HFFc6 (cell line): ENCODE results near the gene IGSF3. TPM values are rescaled to one million over a fixed set of nuclear protein-coding genes. Genes with fewer than 3 reads are reported as not detected.
"Not testable (repeated sequence)": the region's sequence is repeated elsewhere in the genome, so short reads cannot be mapped to it uniquely, and the experiment has no call there.

Experiments used
- DNase-seq: peaks from one replicate; pipeline ENCODE4 v3.0.0-alpha.2; 2018
- H3K27ac Mint-ChIP-seq: 2 replicates; pipeline ENCODE4 v1.8.0; 2020; ENCODE audit warnings: mild to moderate bottlenecking, mixed read lengths
- H3K27me3 Mint-ChIP-seq: 2 replicates; pipeline ENCODE4 v1.8.0; 2021; ENCODE audit warnings: mild to moderate bottlenecking, moderate library complexity, mixed read lengths; ENCODE audit not compliant: insufficient read depth
- H3K36me3 Mint-ChIP-seq: 2 replicates; pipeline ENCODE4 v1.8.0; 2021; ENCODE audit warnings: low read depth, mixed read lengths
- H3K4me1 Mint-ChIP-seq: 2 replicates; pipeline ENCODE4 v1.8.0; 2020; ENCODE audit warnings: low read depth, mixed read lengths
- H3K4me3 Mint-ChIP-seq: 2 replicates; pipeline ENCODE4 v1.8.0; 2020; ENCODE audit warnings: mild to moderate bottlenecking, moderate library complexity, mixed read lengths
- H3K9me3 Mint-ChIP-seq: 2 replicates; pipeline ENCODE4 v1.8.0; 2020; ENCODE audit warnings: mild to moderate bottlenecking, mixed read lengths
- total RNA-seq, 6 experiments: library from RNA; stranded (reverse); fragmentation: NEBNext Ultra II Directional; extraction: Animal tissue kit (Norgen Biotek cat#: 25700); gene quantifications; 2 replicates in 1 of 6; 3 replicates in 5 of 6; pipeline ENCODE4 v1.2.3, GENCODE V29; 2021
- TF ChIP-seq, protein P1 (sequence below): fragments of 200-600 bp; sonication (generic); IDR thresholded peaks from 2 replicates; pipeline ENCODE4 v1.5.0; 2021; ENCODE audit warnings: antibody characterized with exemption, mild to moderate bottlenecking

The IGSF3 gene
- total RNA-seq, 6 experiments from 2014 or later, result not detected

DNA sequence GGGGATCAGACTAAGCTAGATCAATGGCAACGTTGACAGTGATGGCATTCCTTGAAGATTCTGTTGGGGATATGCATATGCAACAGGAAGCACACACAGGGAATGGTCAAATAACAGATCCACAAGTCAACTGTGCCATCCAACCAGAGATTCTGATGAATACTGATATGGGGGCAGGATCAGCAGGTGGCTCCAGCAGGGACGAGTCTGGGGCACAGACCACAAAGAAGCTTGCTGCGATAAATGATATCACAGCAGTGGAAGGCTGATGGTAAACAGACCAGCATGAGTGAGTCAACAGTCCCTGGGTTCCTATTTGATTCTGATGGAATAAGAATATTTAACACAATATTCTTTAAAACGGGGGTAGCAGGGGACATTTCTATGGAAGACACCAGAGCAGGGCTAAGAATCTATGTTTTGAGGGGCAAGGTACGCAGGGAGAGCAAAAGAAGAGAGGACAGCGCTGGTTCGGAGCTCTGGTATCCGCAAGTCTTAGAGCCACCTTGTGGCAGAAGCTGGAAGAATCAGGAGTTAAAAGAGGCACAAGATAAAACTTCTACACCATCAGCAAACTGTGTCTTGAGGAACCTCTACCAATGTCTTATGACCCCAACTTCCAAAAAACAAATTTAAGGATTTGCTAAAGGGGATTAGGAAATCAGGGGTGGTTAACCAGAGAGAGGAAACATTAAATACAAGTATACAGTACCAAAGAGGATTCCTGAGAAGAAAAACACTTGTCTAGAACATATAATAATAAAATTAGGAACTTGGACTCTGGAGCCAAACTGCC lies 71.4 kb downstream of the IGSF3 start:
- H3K36me3 Mint-ChIP-seq, H3K9me3 Mint-ChIP-seq, H3K27me3 Mint-ChIP-seq, H3K4me1 Mint-ChIP-seq, H3K27ac Mint-ChIP-seq: not testable (repeated sequence)
- peak overlapping the region; percentile 58 for H3K4me3 Mint-ChIP-seq
- TF ChIP-seq, protein P1, sequence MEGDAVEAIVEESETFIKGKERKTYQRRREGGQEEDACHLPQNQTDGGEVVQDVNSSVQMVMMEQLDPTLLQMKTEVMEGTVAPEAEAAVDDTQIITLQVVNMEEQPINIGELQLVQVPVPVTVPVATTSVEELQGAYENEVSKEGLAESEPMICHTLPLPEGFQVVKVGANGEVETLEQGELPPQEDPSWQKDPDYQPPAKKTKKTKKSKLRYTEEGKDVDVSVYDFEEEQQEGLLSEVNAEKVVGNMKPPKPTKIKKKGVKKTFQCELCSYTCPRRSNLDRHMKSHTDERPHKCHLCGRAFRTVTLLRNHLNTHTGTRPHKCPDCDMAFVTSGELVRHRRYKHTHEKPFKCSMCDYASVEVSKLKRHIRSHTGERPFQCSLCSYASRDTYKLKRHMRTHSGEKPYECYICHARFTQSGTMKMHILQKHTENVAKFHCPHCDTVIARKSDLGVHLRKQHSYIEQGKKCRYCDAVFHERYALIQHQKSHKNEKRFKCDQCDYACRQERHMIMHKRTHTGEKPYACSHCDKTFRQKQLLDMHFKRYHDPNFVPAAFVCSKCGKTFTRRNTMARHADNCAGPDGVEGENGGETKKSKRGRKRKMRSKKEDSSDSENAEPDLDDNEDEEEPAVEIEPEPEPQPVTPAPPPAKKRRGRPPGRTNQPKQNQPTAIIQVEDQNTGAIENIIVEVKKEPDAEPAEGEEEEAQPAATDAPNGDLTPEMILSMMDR, result peak; percentile 73
- peak; percentile 10 for DNase-seq

GRCh38 chr1:116595065-116595840 lies 72.3 kb downstream of the IGSF3 start:
- H3K4me1 Mint-ChIP-seq, H3K36me3 Mint-ChIP-seq, H3K27me3 Mint-ChIP-seq, H3K4me3 Mint-ChIP-seq, H3K9me3 Mint-ChIP-seq, H3K27ac Mint-ChIP-seq: not testable (repeated sequence)
- peak; percentile 15 for DNase-seq
- TF ChIP-seq, protein P1, result peak; percentile 52

- H3K4me1 Mint-ChIP-seq, result peaks cover 17% of the 10 kb centered on the region
- H3K4me3 Mint-ChIP-seq, DNase-seq, H3K27ac Mint-ChIP-seq, H3K36me3 Mint-ChIP-seq, H3K9me3 Mint-ChIP-seq, H3K27me3 Mint-ChIP-seq: not testable (repeated sequence)
Measured at GRCh38 chr1:116593977-116594376, 73.6 kb downstream of the IGSF3 start.

DNA sequence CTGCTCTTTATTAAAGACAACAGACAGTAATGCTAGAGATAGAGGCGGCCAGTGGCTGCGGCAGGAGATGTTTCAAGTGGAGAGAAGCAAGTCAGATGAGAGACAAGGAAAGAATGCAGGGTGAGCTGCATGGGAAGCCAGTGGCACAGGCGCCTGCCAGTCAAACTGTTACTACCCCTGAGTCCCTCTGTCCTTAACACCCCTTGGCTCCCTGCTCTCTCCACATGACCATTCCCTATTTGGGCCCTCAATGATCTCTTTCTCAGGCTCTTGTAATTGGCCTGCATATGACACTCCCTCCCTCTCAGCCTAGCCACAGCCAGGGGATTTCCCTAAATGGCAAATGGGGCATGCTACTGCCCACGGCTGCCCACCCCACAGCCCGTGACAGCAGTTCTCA lies 74.1 kb downstream of the IGSF3 start:
- DNase-seq, H3K36me3 Mint-ChIP-seq, H3K4me3 Mint-ChIP-seq, H3K27me3 Mint-ChIP-seq, H3K9me3 Mint-ChIP-seq, H3K27ac Mint-ChIP-seq: not testable (repeated sequence)
- peaks cover 18% of the 10 kb centered on the region for H3K4me1 Mint-ChIP-seq

GRCh38 chr1:116591951-116592605 lies 75.5 kb downstream of the IGSF3 start:
- H3K9me3 Mint-ChIP-seq, H3K27me3 Mint-ChIP-seq, H3K27ac Mint-ChIP-seq, DNase-seq, H3K36me3 Mint-ChIP-seq, H3K4me3 Mint-ChIP-seq: not testable (repeated sequence)
- H3K4me1 Mint-ChIP-seq, result peaks cover 18% of the 10 kb centered on the region

GRCh38 chr1:116591006-116591950 lies 76.3 kb downstream of the IGSF3 start:
- not testable (repeated sequence) for H3K36me3 Mint-ChIP-seq, H3K4me3 Mint-ChIP-seq, H3K27ac Mint-ChIP-seq, H3K9me3 Mint-ChIP-seq
- DNase-seq, result peak; percentile 36
- H3K4me1 Mint-ChIP-seq, result peaks cover 18% of the 10 kb centered on the region
- peaks cover 13% of the 10 kb centered on the region for H3K27me3 Mint-ChIP-seq

- not testable (repeated sequence) for H3K4me3 Mint-ChIP-seq, DNase-seq, H3K36me3 Mint-ChIP-seq, H3K27ac Mint-ChIP-seq, H3K9me3 Mint-ChIP-seq
- Mint-ChIP-seq H3K27me3 (peaks cover 15% of the 10 kb centered on the region), H3K4me1 (peaks cover 11% of the 10 kb centered on the region)
Measured at GRCh38 chr1:116590359-116591005, 77.1 kb downstream of the IGSF3 start.

GRCh38 chr1:116589101-116589735 lies 78.3 kb downstream of the IGSF3 start:
- peak overlapping the region; percentile 56; the same call in 1 of the 2 replicates for H3K27ac Mint-ChIP-seq
- H3K4me3 Mint-ChIP-seq, H3K4me1 Mint-ChIP-seq, H3K9me3 Mint-ChIP-seq, H3K36me3 Mint-ChIP-seq: not testable (repeated sequence)
- peak; percentile 44 for DNase-seq
- peaks cover 22% of the 10 kb centered on the region for H3K27me3 Mint-ChIP-seq
